K562 (cell line): ENCODE results near the gene DPAGT1. TPM values are rescaled to one million over a fixed set of nuclear protein-coding genes. Genes with fewer than 3 reads are reported as not detected.

Experiments
- DMBX1 ChIP-seq: fragments of 250-450 bp; sonication (Bioruptor Pico); IDR thresholded peaks from 2 replicates; pipeline ENCODE4 v1.8.0; 2022; ENCODE audit warnings: inconsistent platforms, mild to moderate bottlenecking, moderate library complexity, borderline replicate concordance
- ELF1 ChIP-seq: fragments of 200-800 bp; sonication (Bioruptor generic); IDR thresholded peaks from 2 replicates; pipeline ENCODE4 v1.6.1; 2016; ENCODE audit warnings: missing genetic modification characterization, missing compliant biosample characterization
- EP300 ChIP-seq: IDR thresholded peaks from 2 replicates; pipeline ENCODE4 v1.6.1; 2012; ENCODE audit warnings: low read length, improper control_type of control experiment
- GATA2 ChIP-seq: sonication (generic); formaldehyde crosslinking; IDR thresholded peaks from 2 replicates; pipeline ENCODE4 v1.4.0; 2020; ENCODE audit warnings: mild to moderate bottlenecking, missing genetic modification reagents
- GTF2B ChIP-seq: IDR thresholded peaks from 2 replicates; pipeline ENCODE4 v1.6.1; 2011; ENCODE audit not compliant: insufficient read length; ENCODE audit errors: extremely low read depth
- NCOA1 ChIP-seq: fragments of 450-650 bp; IDR thresholded peaks from 2 replicates; pipeline ENCODE4 v1.6.1; 2016; ENCODE audit warnings: low read depth
- NCOR1 ChIP-seq: fragments of 450-650 bp; IDR thresholded peaks from 2 replicates; pipeline ENCODE4 v1.6.1; 2016; ENCODE audit warnings: mild to moderate bottlenecking, moderate library complexity
- NELFE ChIP-seq: IDR thresholded peaks from 2 replicates; pipeline ENCODE4 v1.6.1; 2011; ENCODE audit warnings: mild to moderate bottlenecking; ENCODE audit not compliant: insufficient read depth, insufficient read length
- PCBP2 ChIP-seq: fragments of 200-400 bp; formaldehyde crosslinking; IDR thresholded peaks from 2 replicates; pipeline ENCODE4 v1.6.1; 2018; ENCODE audit warnings: low read length, low read depth, mild to moderate bottlenecking, moderate library complexity; ENCODE audit not compliant: poor library complexity, severe bottlenecking
- POU5F1 ChIP-seq: fragments of 150-350 bp; IDR thresholded peaks from 2 replicates; pipeline ENCODE4 v1.6.1; 2014; ENCODE audit warnings: borderline replicate concordance, low read length, low read depth, mild to moderate bottlenecking; ENCODE audit not compliant: partially characterized antibody
- RBM22 ChIP-seq: fragments of 200-400 bp; formaldehyde crosslinking; IDR thresholded peaks from 2 replicates; pipeline ENCODE4 v1.6.1; 2018; ENCODE audit warnings: low read length, low read depth; ENCODE audit not compliant: poor library complexity, severe bottlenecking
- RNF2 ChIP-seq: sonication (generic); IDR thresholded peaks from 2 replicates; pipeline ENCODE4 v1.6.1; 2016
- SMAD4 ChIP-seq: fragments of 250-450 bp; sonication (Bioruptor Pico); conservative IDR thresholded peaks from 2 replicates; pipeline ENCODE4 v1.8.0; 2021; ENCODE audit warnings: inconsistent platforms, mild to moderate bottlenecking, moderate library complexity
- SMARCE1 ChIP-seq: fragments of 450-650 bp; IDR thresholded peaks from 2 replicates; pipeline ENCODE4 v1.7.1; 2016; ENCODE audit warnings: mild to moderate bottlenecking
- TAL1 ChIP-seq: fragments of 450-650 bp; IDR thresholded peaks from 2 replicates; pipeline ENCODE4 v1.6.1; 2016; ENCODE audit warnings: mild to moderate bottlenecking
- TEAD1 ChIP-seq, 2 experiments: fragments of 450-650 bp in 1 of 2; sonication (generic) in 1 of 2; formaldehyde crosslinking; IDR thresholded peaks; 2 replicates each; pipeline versions ENCODE4 v1.4.0 to v1.8.0; 2020 to 2022; ENCODE audit warnings: mild to moderate bottlenecking in 2 of 2, missing genetic modification reagents in 1 of 2
- ZNF217 ChIP-seq: sonication (generic); formaldehyde crosslinking; IDR thresholded peaks from 2 replicates; pipeline ENCODE4 v1.8.0; 2022; ENCODE audit warnings: mild to moderate bottlenecking, missing genetic modification reagents
- ZNF431 ChIP-seq: sonication (generic); formaldehyde crosslinking; IDR thresholded peaks from 2 replicates; pipeline ENCODE4 v1.8.0; 2022; ENCODE audit warnings: mild to moderate bottlenecking, missing genetic modification reagents
- ZNF79 ChIP-seq: fragments of 250-450 bp; sonication (Bioruptor Pico); IDR thresholded peaks from 2 replicates; pipeline ENCODE4 v1.4.0; 2020; ENCODE audit warnings: low read depth, mild to moderate bottlenecking, moderate library complexity
- polyA plus RNA-seq, 8 experiments: library from polyadenylated mRNA; depleted of rRNA in 4 of 8; stranded (reverse) in 5 of 8; unstranded in 3 of 8; fragments of >200 nt; fragmentation: Nextera tagmentation in 2 of 8; fragmentation: Illumina TruSeq in 1 of 8; extraction: Ambion mirVana in 2 of 8; extraction: Trizol in 1 of 8; gene quantifications; 2 replicates each; pipeline versions ENCODE4 v1.2.1 to v1.2.3, GENCODE V29; 2011 to 2014; ENCODE audit warnings: inconsistent platforms in 1 of 8, missing spikeins in 1 of 8
- total RNA-seq, 7 experiments: library from RNA; depleted of rRNA in 6 of 7; stranded (reverse); fragments of >200 nt in 6 of 7; fragmentation: Illumina TruSeq in 2 of 7; extraction: Trizol in 2 of 7; gene quantifications; 2 replicates each; pipeline versions ENCODE4 v1.2.1 to v1.2.3, GENCODE V29; 2011 to 2021; ENCODE audit warnings: low replicate concordance in 1 of 7
- TF ChIP-seq, protein P1 (sequence below), 2 experiments: fragments of 450-650 bp; IDR thresholded peaks; 2 replicates each; pipeline ENCODE4 v1.6.1; 2016; ENCODE audit warnings: mild to moderate bottlenecking in 2 of 2, borderline replicate concordance in 1 of 2, low read depth in 1 of 2, moderate library complexity in 1 of 2

Gene DPAGT1
- total and polyA plus RNA-seq, 9 of the 15 experiments (the other 6 are each of a cell fraction or from before 2014, with no cell fraction given): 29.9 to 135 (median 85.0) TPM

DNA sequence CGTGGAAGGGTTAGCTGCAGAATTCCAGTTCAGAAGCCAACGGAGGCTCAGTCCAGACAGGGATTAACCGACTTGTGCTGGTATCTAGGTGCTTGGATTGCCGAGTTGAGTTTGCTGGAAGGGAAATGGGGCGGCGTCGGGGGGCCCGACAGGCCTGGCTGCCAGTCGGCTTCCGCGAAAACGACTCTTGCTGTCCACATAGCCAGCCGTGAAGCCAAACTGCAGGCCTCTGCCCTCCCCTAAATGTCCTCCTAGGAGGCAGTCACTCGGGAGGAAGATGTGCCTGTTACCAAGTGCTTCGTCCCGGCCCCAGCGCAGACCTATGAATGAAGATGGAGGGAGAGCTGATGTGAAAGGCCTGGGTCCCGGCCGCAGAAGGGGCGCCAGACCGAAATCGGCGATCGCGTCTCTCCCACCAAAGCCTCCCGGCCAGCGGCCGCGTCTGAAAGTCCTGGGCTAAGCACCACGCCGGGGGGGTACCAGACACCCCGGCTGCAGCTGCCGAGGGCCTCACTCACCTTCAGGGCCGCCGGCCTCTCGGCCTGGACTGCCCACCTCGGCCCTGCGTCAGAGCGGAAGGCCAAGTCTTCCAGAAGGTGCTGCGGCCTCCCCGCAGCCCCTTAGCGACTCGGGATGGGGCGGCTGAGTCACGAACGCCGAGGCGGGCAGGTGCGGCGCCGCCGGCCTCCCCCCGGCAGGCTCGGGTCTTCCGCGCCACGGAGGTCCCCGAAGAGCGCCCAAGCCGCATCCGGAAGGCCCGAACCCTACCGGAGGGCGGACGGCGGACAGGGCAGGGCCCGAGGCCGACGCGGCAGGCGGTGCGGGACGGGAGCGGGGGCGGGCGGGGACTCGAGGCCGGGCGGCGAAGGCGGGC, 7.5 kb downstream of the DPAGT1 start (continued):
- TF ChIP-seq, protein P1, sequence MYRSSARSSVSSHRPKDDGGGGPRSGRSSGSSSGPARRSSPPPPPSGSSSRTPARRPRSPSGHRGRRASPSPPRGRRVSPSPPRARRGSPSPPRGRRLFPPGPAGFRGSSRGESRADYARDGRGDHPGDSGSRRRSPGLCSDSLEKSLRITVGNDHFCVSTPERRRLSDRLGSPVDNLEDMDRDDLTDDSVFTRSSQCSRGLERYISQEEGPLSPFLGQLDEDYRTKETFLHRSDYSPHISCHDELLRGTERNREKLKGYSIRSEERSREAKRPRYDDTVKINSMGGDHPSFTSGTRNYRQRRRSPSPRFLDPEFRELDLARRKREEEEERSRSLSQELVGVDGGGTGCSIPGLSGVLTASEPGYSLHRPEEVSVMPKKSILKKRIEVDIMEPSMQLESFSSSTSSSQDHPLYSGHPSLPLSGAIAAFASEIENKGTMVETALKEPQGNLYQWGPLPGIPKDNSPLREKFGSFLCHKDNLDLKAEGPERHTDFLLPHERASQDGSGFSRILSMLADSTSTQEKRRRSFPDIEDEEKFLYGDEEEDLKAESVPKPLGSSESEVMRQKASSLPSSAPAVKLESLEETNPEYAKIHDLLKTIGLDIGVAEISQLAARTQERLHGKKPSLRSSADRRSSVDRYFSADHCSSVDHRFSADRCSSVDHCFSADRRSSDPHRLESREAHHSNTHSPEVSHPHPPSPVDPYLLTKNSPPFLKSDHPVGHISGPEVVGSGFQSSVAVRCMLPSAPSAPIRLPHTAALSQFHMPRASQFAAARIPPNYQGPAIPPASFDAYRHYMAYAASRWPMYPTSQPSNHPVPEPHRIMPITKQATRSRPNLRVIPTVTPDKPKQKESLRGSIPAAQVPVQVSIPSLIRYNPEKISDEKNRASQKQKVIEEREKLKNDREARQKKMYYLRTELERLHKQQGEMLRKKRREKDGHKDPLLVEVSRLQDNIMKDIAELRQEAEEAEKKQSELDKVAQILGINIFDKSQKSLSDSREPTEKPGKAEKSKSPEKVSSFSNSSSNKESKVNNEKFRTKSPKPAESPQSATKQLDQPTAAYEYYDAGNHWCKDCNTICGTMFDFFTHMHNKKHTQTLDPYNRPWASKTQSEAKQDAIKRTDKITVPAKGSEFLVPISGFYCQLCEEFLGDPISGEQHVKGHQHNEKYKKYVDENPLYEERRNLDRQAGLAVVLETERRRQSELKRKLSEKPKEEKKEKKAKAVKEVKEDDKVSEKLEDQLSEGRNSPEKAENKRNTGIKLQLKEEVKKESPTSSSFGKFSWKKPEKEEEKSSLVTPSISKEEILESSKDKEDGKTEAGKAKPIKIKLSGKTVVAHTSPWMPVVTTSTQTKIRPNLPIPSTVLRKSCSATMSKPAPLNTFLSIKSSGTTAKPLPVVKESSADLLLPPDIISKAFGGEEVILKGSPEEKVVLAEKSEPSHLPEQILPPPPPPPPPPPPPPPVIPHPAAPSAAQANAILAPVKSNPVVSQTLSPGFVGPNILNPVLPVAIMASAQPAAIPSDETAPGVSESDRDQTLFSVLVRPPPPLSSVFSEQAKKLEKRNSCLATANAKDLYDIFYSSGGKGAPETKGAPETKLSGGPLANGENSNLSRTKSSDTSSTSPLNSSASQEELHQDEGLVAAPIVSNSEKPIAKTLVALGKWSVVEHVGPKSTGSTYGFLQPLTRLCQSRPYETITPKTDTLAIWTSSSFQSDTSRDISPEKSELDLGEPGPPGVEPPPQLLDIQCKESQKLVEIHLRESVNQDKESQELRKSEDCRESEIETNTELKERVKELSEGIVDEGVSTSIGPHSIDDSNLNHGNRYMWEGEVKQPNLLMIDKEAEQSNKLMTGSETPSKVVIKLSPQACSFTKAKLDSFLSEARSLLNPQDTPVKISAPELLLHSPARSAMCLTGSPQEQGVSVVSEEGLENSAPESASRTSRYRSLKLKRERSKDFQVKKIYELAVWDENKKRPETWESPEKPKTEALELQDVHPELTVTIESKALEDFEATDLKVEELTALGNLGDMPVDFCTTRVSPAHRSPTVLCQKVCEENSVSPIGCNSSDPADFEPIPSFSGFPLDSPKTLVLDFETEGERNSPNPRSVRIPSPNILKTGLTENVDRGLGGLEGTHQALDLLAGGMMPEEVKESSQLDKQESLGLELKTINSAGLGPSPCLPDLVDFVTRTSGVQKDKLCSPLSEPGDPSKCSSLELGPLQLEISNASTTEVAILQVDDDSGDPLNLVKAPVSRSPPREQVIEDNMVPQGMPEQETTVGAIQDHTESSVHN (IDR thresholded peaks at IDR 0.05; ENCODE audit: borderline replicate concordance in 1 of 2, low read depth in 1 of 2): no peak
- TF ChIP-seq RBM22 (peak; percentile 97), SMARCE1 (no peak), EP300 (no peak), NCOR1 (no peak), ZNF431 (peak; percentile 35; the same call in 1 of the 2 replicates), PCBP2 (no peak), TAL1 (no peak), GTF2B (no peak), DMBX1 (no peak), NCOA1 (no peak), SMAD4 (CRISPR knock-in tag) (peak; percentile 28; the same call in 1 of the 2 replicates), ZNF217 (CRISPR knock-in tag) (no peak), POU5F1 (no peak), GATA2 (CRISPR knock-in tag) (no peak), NELFE (no peak), RNF2 (no peak), TEAD1 (CRISPR knock-in tag; IDR thresholded peaks at IDR 0.05) (peak; percentile 11 to 52; a peak in 2 of 4 replicates), ZNF79 (no peak), ELF1 (tag) (no peak)
